GM23248 (cell line): ENCODE measurements around the gene SLC15A1.

ENCODE experiments used
- EZH2 ChIP-seq: fragments of 200-600 bp; sonication (generic); IDR thresholded peaks from 2 replicates; pipeline ENCODE4 v1.6.1; 2018; ENCODE audit warnings: antibody characterized with exemption, mild to moderate bottlenecking; ENCODE audit not compliant: insufficient read depth, poor library complexity, severe bottlenecking
- EZH2phosphoT487 ChIP-seq: fragments of 200-600 bp; sonication (generic); IDR thresholded peaks from 2 replicates; pipeline ENCODE4 v1.6.1; 2018; ENCODE audit warnings: antibody characterized with exemption, moderate library complexity, mild to moderate bottlenecking, low read depth; ENCODE audit not compliant: insufficient read depth

GRCh38 chr13:98652276-98652675 is 100.2 kb downstream of the SLC15A1 start:
- no peak for TF ChIP-seq EZH2phosphoT487
- TF ChIP-seq EZH2, result no peak
